ENCODE data around the gene COPS7B. TPM values are rescaled to one million over a fixed set of nuclear protein-coding genes. Genes with fewer than 3 reads are reported as not detected.

COPS7B gene
- total RNA-seq, 2 donors from 2014 or later: 12.2 to 14.9 TPM

DNA sequence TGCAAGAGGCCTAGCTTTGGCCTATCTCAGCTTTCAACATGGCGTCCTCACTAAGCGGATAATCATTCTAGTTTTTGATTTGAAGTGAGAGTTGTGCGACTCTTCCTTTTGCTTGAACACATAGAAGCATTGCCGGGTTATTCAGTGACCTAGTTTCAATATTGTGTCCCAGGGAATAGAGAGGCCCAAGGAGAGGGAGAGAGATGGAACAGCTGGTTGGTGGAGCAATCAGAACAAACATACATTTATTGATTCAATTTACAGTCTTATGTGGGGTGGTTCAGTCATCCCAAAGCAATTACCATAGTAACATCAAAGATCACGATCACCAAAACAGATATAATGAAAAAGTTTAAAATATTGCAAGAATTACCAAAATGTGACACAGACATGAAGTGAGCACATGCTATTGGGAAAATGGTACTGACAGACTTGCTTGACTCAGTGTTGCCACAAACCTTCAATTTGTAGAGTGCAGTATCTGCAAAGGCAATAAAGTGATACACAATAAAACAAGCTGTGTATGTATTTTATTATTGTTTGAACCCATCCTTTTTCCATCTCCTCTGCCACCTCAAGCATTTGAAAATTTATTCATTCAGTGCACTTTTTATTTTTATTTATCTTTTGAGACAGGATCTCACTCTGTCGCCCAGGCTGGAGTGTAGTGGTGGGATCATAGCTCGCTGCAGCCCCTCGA is 30.2 kb downstream of the COPS7B start:
- no peak for TF ChIP-seq CTCF (IDR thresholded peaks at IDR 0.05)
- H3K27me3 ChIP-seq: no peaks in the 10 kb centered on the region
- no peak overlapping the region for H3K27ac ChIP-seq
- no peaks in the 10 kb centered on the region for H3K4me1 ChIP-seq
- H3K4me3 ChIP-seq: no peak overlapping the region
- H3K36me3 ChIP-seq: peaks cover 9% of the 10 kb centered on the region
- DNase-seq (ENCODE audit: low spot score): no peak
- no peaks in the 10 kb centered on the region for H3K9me3 ChIP-seq

DNA sequence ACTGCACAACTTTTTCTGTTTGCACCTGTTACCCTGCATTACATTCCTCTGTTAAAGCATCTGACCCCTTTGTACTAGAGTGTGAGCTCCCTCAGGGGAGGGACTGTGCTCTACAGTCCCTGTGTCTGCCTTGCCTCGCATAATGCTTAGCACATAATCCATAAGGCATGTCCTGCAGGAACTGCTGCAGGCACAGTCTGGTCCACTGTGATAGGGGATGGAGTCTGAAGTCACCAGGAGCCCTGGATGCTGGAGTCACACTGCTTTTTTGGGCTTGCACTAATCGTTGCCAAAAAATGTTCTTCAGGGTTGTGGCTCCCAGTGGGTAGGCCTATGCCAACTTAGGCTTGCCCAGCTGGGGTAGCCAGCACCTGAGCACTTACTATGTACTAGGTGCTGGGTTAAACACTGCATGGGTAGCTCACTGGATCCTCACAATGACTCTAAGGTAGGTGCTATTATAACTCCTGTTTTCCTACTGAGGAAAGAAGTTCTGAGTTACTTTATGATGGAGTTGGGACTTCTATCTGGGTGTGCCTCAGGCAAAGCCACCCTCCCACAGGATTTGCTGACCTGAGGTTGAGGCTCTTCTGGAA is 33.3 kb downstream of the COPS7B start:
- H3K4me1 ChIP-seq: no peaks in the 10 kb centered on the region
- no peaks in the 10 kb centered on the region for H3K27me3 ChIP-seq
- TF ChIP-seq CTCF (IDR thresholded peaks at IDR 0.05): no peak
- H3K27ac ChIP-seq: no peak overlapping the region
- no peak overlapping the region for H3K4me3 ChIP-seq
- no peak for DNase-seq (ENCODE audit: low spot score)
- H3K36me3 ChIP-seq: no peaks in the 10 kb centered on the region
- H3K9me3 ChIP-seq: no peaks in the 10 kb centered on the region

DNA sequence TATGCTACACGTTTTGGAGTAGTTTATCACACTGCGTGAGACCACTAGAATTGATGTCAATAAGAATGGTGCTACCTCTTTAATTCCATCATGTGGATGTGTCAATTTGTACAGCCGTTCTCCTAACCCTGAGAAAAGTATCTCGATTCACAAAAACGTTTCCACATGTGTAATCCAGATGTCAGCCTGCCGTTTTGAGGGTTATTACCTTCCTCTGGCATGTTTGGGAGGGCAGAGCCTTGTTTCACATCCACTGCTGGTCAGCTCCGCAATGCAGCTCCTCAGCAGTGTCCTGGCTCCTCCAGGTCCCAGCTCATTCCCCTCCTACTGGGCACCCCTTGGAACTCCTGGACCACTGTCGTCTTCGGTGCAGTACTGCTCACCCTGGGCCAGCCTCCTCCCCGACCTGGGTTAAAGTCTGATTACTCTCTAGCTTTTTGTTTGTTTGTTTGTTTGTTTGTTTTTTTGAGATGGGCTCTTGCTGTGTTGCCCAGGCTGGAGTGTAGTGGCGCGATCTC is 34.6 kb downstream of the COPS7B start:
- no peaks in the 10 kb centered on the region for H3K4me1 ChIP-seq
- no peak overlapping the region for H3K4me3 ChIP-seq
- H3K27me3 ChIP-seq: no peaks in the 10 kb centered on the region
- H3K36me3 ChIP-seq: no peaks in the 10 kb centered on the region
- DNase-seq (ENCODE audit: low spot score): no peak
- H3K27ac ChIP-seq: no peak overlapping the region
- H3K9me3 ChIP-seq: no peaks in the 10 kb centered on the region
- TF ChIP-seq CTCF (IDR thresholded peaks at IDR 0.05): no peak

GRCh38 chr2:231821908-231822307 is 35.7 kb downstream of the COPS7B start:
- H3K4me1 ChIP-seq: no peaks in the 10 kb centered on the region
- no peaks in the 10 kb centered on the region for H3K36me3 ChIP-seq
- no peak overlapping the region for H3K4me3 ChIP-seq
- TF ChIP-seq CTCF (IDR thresholded peaks at IDR 0.05): no peak
- H3K27me3 ChIP-seq: no peaks in the 10 kb centered on the region
- no peak for DNase-seq (ENCODE audit: low spot score)
- H3K9me3 ChIP-seq: no peaks in the 10 kb centered on the region
- no peak overlapping the region for H3K27ac ChIP-seq

- no peak for TF ChIP-seq CTCF (IDR thresholded peaks at IDR 0.05)
- Histone ChIP-seq H3K4me3 (no peak overlapping the region), H3K9me3 (no peaks in the 10 kb centered on the region), H3K4me1 (no peaks in the 10 kb centered on the region), H3K36me3 (no peaks in the 10 kb centered on the region), H3K27ac (no peak overlapping the region), H3K27me3 (no peaks in the 10 kb centered on the region)
- DNase-seq (ENCODE audit: low spot score): no peak
Measured at GRCh38 chr2:231853105-231853504, 66.9 kb downstream of the COPS7B start.

All from right atrium auricular region (tissue), 2 donors.